Stomach (tissue), 4 donors: ENCODE data around the gene RGS17.

Experiments used
- EP300 ChIP-seq: sonication (generic); formaldehyde crosslinking; IDR thresholded peaks from one replicate; pipeline ENCODE4 v1.6.1; 2017; ENCODE audit warnings: antibody characterized with exemption
- POLR2A ChIP-seq, 4 donors: fragments of 450-650 bp; IDR thresholded peaks; one replicate each; pipeline ENCODE4 v1.6.1; 2016; ENCODE audit warnings: antibody characterized with exemption in 4 of 4, control low read depth in 2 of 4, mild to moderate bottlenecking in 1 of 4, moderate library complexity in 1 of 4
- TF ChIP-seq, protein P1 (sequence below), 7 experiments: fragments of 450-650 bp in 4 of 7; fragments of 200-600 bp in 3 of 7; sonication (generic) in 3 of 7; IDR thresholded peaks; one replicate each; pipeline ENCODE4 v1.5.1; 2016 to 2019; ENCODE audit warnings: antibody characterized with exemption in 7 of 7, control low read depth in 2 of 7, mild to moderate bottlenecking in 1 of 7

DNA sequence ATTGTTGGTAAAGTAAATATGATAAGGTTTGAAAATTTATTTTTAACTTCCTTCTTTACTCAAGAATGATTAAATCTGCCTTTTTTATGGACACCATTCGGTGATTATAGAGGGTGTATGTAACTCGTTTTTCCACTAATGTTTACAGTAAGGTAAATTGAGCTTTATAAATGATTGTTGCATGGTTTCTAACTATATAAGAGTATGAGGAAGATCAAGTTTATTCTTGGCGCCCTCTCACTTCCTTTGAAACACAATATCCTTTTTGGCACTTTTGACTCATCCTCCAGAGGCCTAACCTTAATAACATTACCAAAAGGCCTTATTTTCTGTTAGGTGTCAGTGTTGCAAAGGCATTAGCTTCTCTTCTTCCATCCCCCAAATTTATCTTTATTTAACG is 86.8 kb downstream of the RGS17 start:
- TF ChIP-seq, protein P1, sequence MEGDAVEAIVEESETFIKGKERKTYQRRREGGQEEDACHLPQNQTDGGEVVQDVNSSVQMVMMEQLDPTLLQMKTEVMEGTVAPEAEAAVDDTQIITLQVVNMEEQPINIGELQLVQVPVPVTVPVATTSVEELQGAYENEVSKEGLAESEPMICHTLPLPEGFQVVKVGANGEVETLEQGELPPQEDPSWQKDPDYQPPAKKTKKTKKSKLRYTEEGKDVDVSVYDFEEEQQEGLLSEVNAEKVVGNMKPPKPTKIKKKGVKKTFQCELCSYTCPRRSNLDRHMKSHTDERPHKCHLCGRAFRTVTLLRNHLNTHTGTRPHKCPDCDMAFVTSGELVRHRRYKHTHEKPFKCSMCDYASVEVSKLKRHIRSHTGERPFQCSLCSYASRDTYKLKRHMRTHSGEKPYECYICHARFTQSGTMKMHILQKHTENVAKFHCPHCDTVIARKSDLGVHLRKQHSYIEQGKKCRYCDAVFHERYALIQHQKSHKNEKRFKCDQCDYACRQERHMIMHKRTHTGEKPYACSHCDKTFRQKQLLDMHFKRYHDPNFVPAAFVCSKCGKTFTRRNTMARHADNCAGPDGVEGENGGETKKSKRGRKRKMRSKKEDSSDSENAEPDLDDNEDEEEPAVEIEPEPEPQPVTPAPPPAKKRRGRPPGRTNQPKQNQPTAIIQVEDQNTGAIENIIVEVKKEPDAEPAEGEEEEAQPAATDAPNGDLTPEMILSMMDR (IDR thresholded peaks at IDR 0.05) = no peak
- TF ChIP-seq EP300 (no peak), POLR2A (IDR thresholded peaks at IDR 0.05) (no peak)
